ENCODE results near the gene ARL5A.

DNA sequence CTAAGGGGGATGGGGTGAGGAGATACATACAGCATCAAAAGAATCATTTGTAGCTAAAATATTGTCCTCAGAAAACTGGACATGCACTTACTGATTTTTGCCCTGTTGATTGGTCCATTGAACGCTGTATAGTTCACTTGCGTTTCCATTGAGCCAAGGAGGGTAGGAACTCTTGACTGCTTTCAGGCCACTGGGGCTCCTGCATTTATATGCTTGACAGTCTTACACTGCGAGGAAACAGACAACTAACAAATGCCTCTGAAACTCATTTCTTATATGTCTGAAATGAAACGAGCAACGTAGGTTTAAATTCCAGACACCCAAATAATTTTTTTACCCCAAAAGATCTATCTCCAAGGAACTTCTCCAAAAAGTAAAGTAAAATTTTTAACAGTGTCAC, 42.1 kb downstream of the ARL5A start:
- no peak for TF ChIP-seq MYC (IDR thresholded peaks at IDR 0.05; ENCODE audit: low read depth, low read length)
- TF ChIP-seq MYC (CRISPR knock-in tag; IDR thresholded peaks at IDR 0.05; ENCODE audit: borderline replicate concordance, low read depth) = no peak
- TF ChIP-seq XRCC5 (IDR thresholded peaks at IDR 0.05; ENCODE audit: low read depth, low read length) = no peak
- TF ChIP-seq SP1 (CRISPR knock-in tag; IDR thresholded peaks at IDR 0.05) = no peak
- TF ChIP-seq ZC3H4 (CRISPR knock-in tag; IDR thresholded peaks at IDR 0.05; ENCODE audit: borderline replicate concordance) = no peak
- no peak for TF ChIP-seq HDAC6 (IDR thresholded peaks at IDR 0.05; ENCODE audit: low read depth, low read length)
- TF ChIP-seq POLR2A (conservative IDR thresholded peaks at IDR 0.05) = no peak
- no peak for TF ChIP-seq POLR3A (IDR thresholded peaks at IDR 0.05; ENCODE audit: borderline replicate concordance, extremely low read depth, insufficient read depth, insufficient read length)
- TF ChIP-seq ARID2 (IDR thresholded peaks at IDR 0.05) = no peak
- TF ChIP-seq, protein P1, sequence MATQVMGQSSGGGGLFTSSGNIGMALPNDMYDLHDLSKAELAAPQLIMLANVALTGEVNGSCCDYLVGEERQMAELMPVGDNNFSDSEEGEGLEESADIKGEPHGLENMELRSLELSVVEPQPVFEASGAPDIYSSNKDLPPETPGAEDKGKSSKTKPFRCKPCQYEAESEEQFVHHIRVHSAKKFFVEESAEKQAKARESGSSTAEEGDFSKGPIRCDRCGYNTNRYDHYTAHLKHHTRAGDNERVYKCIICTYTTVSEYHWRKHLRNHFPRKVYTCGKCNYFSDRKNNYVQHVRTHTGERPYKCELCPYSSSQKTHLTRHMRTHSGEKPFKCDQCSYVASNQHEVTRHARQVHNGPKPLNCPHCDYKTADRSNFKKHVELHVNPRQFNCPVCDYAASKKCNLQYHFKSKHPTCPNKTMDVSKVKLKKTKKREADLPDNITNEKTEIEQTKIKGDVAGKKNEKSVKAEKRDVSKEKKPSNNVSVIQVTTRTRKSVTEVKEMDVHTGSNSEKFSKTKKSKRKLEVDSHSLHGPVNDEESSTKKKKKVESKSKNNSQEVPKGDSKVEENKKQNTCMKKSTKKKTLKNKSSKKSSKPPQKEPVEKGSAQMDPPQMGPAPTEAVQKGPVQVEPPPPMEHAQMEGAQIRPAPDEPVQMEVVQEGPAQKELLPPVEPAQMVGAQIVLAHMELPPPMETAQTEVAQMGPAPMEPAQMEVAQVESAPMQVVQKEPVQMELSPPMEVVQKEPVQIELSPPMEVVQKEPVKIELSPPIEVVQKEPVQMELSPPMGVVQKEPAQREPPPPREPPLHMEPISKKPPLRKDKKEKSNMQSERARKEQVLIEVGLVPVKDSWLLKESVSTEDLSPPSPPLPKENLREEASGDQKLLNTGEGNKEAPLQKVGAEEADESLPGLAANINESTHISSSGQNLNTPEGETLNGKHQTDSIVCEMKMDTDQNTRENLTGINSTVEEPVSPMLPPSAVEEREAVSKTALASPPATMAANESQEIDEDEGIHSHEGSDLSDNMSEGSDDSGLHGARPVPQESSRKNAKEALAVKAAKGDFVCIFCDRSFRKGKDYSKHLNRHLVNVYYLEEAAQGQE (IDR thresholded peaks at IDR 0.05; ENCODE audit: borderline replicate concordance) = no peak
- TF ChIP-seq, protein P1 (CRISPR knock-in tag; IDR thresholded peaks at IDR 0.05; ENCODE audit: low read depth) = no peak
- TF ChIP-seq, protein P2, sequence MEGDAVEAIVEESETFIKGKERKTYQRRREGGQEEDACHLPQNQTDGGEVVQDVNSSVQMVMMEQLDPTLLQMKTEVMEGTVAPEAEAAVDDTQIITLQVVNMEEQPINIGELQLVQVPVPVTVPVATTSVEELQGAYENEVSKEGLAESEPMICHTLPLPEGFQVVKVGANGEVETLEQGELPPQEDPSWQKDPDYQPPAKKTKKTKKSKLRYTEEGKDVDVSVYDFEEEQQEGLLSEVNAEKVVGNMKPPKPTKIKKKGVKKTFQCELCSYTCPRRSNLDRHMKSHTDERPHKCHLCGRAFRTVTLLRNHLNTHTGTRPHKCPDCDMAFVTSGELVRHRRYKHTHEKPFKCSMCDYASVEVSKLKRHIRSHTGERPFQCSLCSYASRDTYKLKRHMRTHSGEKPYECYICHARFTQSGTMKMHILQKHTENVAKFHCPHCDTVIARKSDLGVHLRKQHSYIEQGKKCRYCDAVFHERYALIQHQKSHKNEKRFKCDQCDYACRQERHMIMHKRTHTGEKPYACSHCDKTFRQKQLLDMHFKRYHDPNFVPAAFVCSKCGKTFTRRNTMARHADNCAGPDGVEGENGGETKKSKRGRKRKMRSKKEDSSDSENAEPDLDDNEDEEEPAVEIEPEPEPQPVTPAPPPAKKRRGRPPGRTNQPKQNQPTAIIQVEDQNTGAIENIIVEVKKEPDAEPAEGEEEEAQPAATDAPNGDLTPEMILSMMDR (IDR thresholded peaks at IDR 0.05 in 2 of 3, conservative IDR thresholded peaks at IDR 0.05 in 1 of 3; ENCODE audit: insufficient read depth in 2 of 3, low read depth in 1 of 3, low read length in 3 of 3) = no peak
- TF ChIP-seq RBM22 (IDR thresholded peaks at IDR 0.05; ENCODE audit: low read depth, low read length, poor library complexity, severe bottlenecking) = no peak
- no peak for TF ChIP-seq FOXK1 (CRISPR knock-in tag; IDR thresholded peaks at IDR 0.05; ENCODE audit: borderline replicate concordance)
- no peak for TF ChIP-seq TAF1 (IDR thresholded peaks at IDR 0.05; ENCODE audit: control insufficient read depth, extremely low read depth, insufficient read depth, low read length, severe bottlenecking)
- no peak for TF ChIP-seq GABPB1 (CRISPR knock-in tag; IDR thresholded peaks at IDR 0.05)

All from K562 (cell line).